ENCODE data around the gene BRD8.

- TF ChIP-seq POLR2A (IDR thresholded peaks at IDR 0.05) (no peak), CTCF (IDR thresholded peaks at IDR 0.05) (no peak)
These were observed 72.7 kb downstream of the BRD8 start for GRCh38 chr5:138105709-138106108.

All from tibial nerve (tissue), 3 donors.